Panc1 (cell line): ENCODE data around the gene LRCH1. TPM values are rescaled to one million over a fixed set of nuclear protein-coding genes. Genes with fewer than 3 reads are reported as not detected.

Source experiments
- ATAC-seq: fragments of 200-7000 bp; cut with Tn5 transposase; 2 replicates; pipeline ENCODE4 v1.9.1; 2020; ENCODE audit warnings: mild to moderate bottlenecking, moderate library complexity
- BruUV-seq: library from RNA; stranded (reverse); fragments of 400-500 nt; replicated peaks from 2 replicates; lab custom pipeline; 2021; lab: Mats Ljungman, UMichigan
- CTCF ChIA-PET: fragments of 300-600 bp; sonication (Branson Sonifier 250); formaldehyde crosslinking; loops from one replicate; lab custom pipeline; 2022; ENCODE audit warnings: antibody characterized with exemption; lab: Charles Lee
- POLR2A ChIA-PET: fragments of 300-600 bp; sonication (Branson Sonifier 250); formaldehyde crosslinking; loops from one replicate; lab custom pipeline; 2022; ENCODE audit warnings: antibody characterized with exemption; lab: Charles Lee
- DNase-seq: peaks from one replicate; pipeline ENCODE4 v3.0.0-alpha.2; 2010; ENCODE audit warnings: low read depth, low spot score
- H3K27ac ChIP-seq: 2 replicates; pipeline ENCODE4 v1.5.1; 2011; ENCODE audit warnings: mild to moderate bottlenecking, low read length, inconsistent platforms
- H3K27me3 ChIP-seq: fragments of 200-500 bp; sonication (Bioruptor generic); 2 replicates; pipeline ENCODE4 v1.6.0; 2014; ENCODE audit warnings: low read length, inconsistent platforms; ENCODE audit not compliant: control insufficient read depth, insufficient read depth
- H3K36me3 ChIP-seq: fragments of 200-500 bp; sonication (Bioruptor generic); 2 replicates; pipeline ENCODE4 v1.5.1; 2014; ENCODE audit warnings: inconsistent platforms, mild to moderate bottlenecking, low read length, moderate library complexity; ENCODE audit not compliant: control insufficient read depth, insufficient read depth
- H3K4me1 ChIP-seq: 2 replicates; pipeline ENCODE4 v1.5.1; 2011; ENCODE audit warnings: inconsistent platforms, mild to moderate bottlenecking, low read length, moderate library complexity; ENCODE audit not compliant: control insufficient read depth, insufficient read depth
- H3K4me3 ChIP-seq, 2 experiments: 2 replicates each; pipeline ENCODE4 v1.5.1; 2011 to 2012; ENCODE audit warnings: low read depth in 2 of 2, low read length in 2 of 2, mild to moderate bottlenecking in 2 of 2, inconsistent platforms in 1 of 2, moderate library complexity in 1 of 2
- H3K9me3 ChIP-seq: fragments of 200-500 bp; sonication (Bioruptor generic); 2 replicates; pipeline ENCODE4 v1.5.1; 2014; ENCODE audit warnings: low read depth, mild to moderate bottlenecking, inconsistent platforms, low read length, moderate library complexity; ENCODE audit not compliant: control insufficient read depth, insufficient read depth
- POLR2AphosphoS5 ChIP-seq: IDR thresholded peaks from 2 replicates; pipeline ENCODE4 v1.6.1; 2012; ENCODE audit warnings: mild to moderate bottlenecking, low read depth, low read length, moderate library complexity
- SIN3A ChIP-seq: IDR thresholded peaks from 2 replicates; pipeline ENCODE4 v1.6.1; 2012; ENCODE audit warnings: low read depth, mild to moderate bottlenecking, low read length, moderate library complexity, borderline replicate concordance; ENCODE audit not compliant: insufficient read depth
- TCF7L2 ChIP-seq: IDR thresholded peaks from 2 replicates; pipeline ENCODE4 v1.6.1; 2011; ENCODE audit warnings: mild to moderate bottlenecking, low read depth, low read length, inconsistent platforms
- in situ Hi-C: cut with HindIII; loops from 2 replicates; pipeline ENCODE4 v1.10.0; 2016; ENCODE audit warnings: low sequenced_read_pairs, low pct_unique_long_range_greater_than_20kb
- intact Hi-C: fragments of 100-400 bp; cut with micrococcal nuclease; formaldehyde crosslinking; loops from one replicate; pipeline ENCODE4 v1.10.0; 2022; ENCODE audit not compliant: unreplicated experiment
- total RNA-seq: library from RNA; stranded (reverse); gene quantifications from one replicate; pipeline ENCODE4 v1.2.1, GENCODE V29; 2021; ENCODE audit not compliant: unreplicated experiment
- TF ChIP-seq, protein P1 (sequence below): fragments of 450-650 bp; IDR thresholded peaks from 2 replicates; pipeline ENCODE4 v1.5.1; 2017; ENCODE audit warnings: mild to moderate bottlenecking
- TF ChIP-seq, protein P2 (sequence below), 2 experiments: IDR thresholded peaks; 2 replicates each; pipeline ENCODE4 v1.6.1; 2011 to 2012; ENCODE audit warnings: low read depth in 2 of 2, control low read depth in 1 of 2, low read length in 1 of 2, mild to moderate bottlenecking in 1 of 2, moderate library complexity in 1 of 2; ENCODE audit not compliant: insufficient read depth in 1 of 2

The LRCH1 gene
- total RNA-seq, 1 experiment from 2014 or later = 7.9 TPM

DNA sequence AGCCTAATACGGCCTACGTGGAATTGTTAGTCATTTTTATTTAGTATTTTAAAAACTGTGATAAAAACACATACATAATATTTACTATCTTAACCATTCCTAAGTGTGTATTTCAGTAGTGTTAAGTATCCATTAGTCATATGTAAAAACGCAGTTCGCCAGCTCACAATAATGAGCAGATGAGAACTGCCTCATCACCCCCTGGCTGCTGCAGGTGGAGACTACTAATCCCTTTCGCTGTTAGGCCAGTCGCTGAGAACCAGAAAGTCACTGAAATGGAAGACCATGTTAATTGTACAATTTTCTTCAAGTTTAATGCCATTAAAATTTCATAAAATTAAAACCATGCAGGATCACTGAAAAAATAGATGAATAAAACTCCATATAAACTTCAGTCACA, 242.4 kb downstream of the LRCH1 start:
- TF ChIP-seq, protein P1, sequence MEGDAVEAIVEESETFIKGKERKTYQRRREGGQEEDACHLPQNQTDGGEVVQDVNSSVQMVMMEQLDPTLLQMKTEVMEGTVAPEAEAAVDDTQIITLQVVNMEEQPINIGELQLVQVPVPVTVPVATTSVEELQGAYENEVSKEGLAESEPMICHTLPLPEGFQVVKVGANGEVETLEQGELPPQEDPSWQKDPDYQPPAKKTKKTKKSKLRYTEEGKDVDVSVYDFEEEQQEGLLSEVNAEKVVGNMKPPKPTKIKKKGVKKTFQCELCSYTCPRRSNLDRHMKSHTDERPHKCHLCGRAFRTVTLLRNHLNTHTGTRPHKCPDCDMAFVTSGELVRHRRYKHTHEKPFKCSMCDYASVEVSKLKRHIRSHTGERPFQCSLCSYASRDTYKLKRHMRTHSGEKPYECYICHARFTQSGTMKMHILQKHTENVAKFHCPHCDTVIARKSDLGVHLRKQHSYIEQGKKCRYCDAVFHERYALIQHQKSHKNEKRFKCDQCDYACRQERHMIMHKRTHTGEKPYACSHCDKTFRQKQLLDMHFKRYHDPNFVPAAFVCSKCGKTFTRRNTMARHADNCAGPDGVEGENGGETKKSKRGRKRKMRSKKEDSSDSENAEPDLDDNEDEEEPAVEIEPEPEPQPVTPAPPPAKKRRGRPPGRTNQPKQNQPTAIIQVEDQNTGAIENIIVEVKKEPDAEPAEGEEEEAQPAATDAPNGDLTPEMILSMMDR = no peak
- TF ChIP-seq, protein P2, sequence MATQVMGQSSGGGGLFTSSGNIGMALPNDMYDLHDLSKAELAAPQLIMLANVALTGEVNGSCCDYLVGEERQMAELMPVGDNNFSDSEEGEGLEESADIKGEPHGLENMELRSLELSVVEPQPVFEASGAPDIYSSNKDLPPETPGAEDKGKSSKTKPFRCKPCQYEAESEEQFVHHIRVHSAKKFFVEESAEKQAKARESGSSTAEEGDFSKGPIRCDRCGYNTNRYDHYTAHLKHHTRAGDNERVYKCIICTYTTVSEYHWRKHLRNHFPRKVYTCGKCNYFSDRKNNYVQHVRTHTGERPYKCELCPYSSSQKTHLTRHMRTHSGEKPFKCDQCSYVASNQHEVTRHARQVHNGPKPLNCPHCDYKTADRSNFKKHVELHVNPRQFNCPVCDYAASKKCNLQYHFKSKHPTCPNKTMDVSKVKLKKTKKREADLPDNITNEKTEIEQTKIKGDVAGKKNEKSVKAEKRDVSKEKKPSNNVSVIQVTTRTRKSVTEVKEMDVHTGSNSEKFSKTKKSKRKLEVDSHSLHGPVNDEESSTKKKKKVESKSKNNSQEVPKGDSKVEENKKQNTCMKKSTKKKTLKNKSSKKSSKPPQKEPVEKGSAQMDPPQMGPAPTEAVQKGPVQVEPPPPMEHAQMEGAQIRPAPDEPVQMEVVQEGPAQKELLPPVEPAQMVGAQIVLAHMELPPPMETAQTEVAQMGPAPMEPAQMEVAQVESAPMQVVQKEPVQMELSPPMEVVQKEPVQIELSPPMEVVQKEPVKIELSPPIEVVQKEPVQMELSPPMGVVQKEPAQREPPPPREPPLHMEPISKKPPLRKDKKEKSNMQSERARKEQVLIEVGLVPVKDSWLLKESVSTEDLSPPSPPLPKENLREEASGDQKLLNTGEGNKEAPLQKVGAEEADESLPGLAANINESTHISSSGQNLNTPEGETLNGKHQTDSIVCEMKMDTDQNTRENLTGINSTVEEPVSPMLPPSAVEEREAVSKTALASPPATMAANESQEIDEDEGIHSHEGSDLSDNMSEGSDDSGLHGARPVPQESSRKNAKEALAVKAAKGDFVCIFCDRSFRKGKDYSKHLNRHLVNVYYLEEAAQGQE (IDR thresholded peaks at IDR 0.05; ENCODE audit: insufficient read depth in 1 of 2, low read depth in 2 of 2, low read length in 1 of 2) = no peak
- TF ChIP-seq TCF7L2 (no peak), POLR2AphosphoS5 (no peak), SIN3A (no peak)
- no peak overlapping the region for H3K27ac ChIP-seq
- ChIA-PET POLR2A (no interaction called here), CTCF (no interaction called here)
- no peaks in the 10 kb centered on the region for H3K9me3 ChIP-seq
- intact Hi-C loops = no loop called here
- in situ Hi-C loops = no loop called here
- H3K4me1 ChIP-seq = peaks cover 7% of the 10 kb centered on the region
- H3K27me3 ChIP-seq = no peaks in the 10 kb centered on the region
- no peak overlapping the region for H3K4me3 ChIP-seq
- ATAC-seq = no peak
- no TSS peak for BruUV-seq
- no peak for DNase-seq
- H3K36me3 ChIP-seq = peaks cover 14% of the 10 kb centered on the region

DNA sequence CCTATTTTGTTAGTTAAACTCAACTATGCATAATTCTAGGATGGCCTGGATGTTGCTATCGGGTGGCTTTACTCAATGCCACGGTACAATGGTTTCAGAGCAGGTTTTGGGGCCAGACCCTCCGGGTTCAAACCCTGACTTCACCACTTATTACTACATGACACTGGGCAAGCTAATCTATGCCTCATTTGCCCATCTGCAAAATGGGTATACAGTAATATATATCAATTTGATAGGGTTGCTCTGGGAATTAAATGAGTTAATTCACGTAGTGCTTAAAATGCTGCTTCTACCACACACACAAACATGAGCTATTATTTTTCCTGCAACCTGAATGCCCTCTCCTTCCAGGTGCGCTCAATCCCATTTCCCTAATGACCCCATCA, 243.2 kb downstream of the LRCH1 start:
- BruUV-seq = no TSS peak
- Histone ChIP-seq H3K27me3 (no peaks in the 10 kb centered on the region), H3K4me1 (peaks cover 7% of the 10 kb centered on the region), H3K36me3 (peaks cover 7% of the 10 kb centered on the region), H3K27ac (peak overlapping the region; percentile 93), H3K4me3 (peak overlapping the region; percentile 75 to 81), H3K9me3 (no peaks in the 10 kb centered on the region)
- DNase-seq = no peak
- CTCF ChIA-PET = no interaction called here
- intact Hi-C loops (no loop called here), in situ Hi-C loops (no loop called here)
- ATAC-seq = no peak
- POLR2A ChIA-PET = no interaction called here
- TF ChIP-seq, protein P2 (IDR thresholded peaks at IDR 0.05; ENCODE audit: insufficient read depth in 1 of 2, low read depth in 2 of 2, low read length in 1 of 2) = no peak
- TF ChIP-seq POLR2AphosphoS5 = no peak
